HG03060 (cell line): ENCODE measurements around the gene PRKAA1.
"Not testable (repeated sequence)": the region's sequence is repeated elsewhere in the genome, so short reads cannot be mapped to it uniquely, and the experiment has no call there.

ENCODE experiments used
- ATAC-seq: cut with Tn5 transposase; IDR thresholded peaks from one replicate; pipeline ENCODE4 v1.9.1; 2021; ENCODE audit warnings: low read depth, moderate number of reproducible peaks; ENCODE audit not compliant: unreplicated experiment

The PRKAA1 gene

DNA sequence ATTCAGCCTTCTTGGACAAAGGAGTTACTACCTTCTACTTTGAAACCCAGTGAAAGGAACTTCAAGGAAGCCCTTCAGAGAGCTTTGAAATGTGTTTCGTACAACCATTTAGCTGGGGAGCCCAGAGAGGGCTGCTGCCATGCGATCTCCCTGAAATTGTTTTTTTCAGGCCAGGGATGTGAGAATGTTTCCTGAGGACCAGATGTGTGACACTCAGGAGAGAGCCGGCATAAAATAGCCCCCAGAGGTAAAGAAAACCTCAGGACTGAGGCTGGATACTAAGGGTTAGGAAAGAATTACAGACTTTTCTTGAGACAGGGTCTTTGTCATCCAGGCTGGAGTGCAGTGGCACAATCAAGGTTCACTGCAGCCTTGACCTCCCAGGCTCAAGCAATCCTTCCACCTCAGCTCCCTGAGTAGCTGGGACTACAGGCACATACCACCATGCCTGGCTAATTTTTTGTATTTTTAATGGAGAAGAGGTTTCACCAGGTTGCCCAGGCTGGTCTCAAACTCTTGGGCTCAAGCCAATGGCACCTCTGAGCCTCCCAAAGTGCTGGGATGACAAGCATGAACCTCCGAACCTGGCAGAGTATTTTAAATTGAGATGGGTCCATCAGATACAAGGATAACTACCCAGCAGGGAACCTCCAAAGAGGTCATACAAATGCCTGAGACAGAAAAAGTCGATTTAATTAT lies 28.5 kb upstream of the PRKAA1 start:
- ATAC-seq = no peak

DNA sequence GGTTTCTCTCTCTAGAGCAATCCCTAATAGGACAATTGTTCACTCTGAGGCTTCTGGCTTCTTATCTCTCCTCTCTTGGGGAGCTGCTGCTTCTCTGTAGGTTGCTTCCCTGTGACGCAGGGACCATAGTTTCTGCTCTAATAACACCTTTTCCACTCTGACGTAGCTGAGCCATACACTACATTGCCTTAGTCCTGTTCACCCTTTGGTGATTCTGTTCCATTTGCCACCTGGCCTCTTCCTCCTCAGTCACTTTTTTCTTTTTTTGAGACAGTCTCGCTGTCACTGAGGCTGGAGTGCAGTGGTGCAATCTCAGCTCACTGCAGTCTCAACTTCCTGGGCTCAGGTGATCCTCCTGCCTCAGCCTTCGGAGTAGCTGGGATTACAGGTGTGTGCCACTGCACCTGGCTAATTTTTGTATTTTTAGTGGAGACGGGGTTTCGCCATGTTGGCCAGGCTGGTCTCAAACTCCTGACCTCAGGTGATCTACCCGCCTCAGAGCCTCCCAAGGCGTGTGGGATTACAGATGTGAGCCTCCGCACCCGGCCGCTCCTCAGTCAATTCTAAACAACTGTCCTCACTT lies 27.4 kb upstream of the PRKAA1 start:
- ATAC-seq = not testable (repeated sequence)

DNA sequence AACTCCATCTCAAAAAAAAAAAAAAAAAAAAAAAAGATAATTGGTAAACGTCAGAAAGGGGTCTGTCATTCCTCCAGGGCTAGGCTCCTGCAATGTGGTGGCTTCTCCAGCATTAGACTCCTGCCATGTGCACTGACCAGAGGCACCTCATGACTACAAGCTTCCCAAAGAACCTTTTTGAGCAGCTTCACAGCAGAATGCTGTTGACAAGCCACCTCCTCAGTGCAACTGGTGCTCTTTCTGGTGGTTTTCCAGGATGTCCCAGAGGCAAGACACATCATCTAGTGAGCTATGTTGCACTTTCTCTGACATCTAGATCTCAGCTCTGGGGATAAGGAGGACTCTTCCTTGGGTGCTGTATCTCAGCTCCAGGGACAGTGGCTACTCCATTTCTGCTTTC lies 25.3 kb upstream of the PRKAA1 start:
- ATAC-seq = no peak

GRCh38 chr5:40813698-40814281 lies 15.6 kb upstream of the PRKAA1 start:
- no peak for ATAC-seq

DNA sequence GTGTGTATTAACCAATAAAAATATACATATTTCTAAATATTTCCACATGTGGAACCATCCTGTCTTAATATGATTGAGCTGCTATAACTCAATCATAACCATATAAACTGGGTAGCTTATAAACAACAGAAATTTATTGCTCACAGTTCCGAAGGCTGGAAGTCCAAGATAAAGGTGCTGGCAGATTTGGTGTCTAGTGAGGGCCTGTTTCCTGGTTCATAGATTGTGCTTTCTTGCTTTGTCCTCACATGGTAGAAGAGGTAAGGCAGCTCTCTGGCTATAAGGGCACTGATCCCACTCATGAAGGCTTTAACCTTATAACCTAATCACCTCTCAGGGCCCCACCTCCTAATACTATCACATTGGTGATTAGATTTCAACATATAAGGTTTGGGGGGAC lies 14.0 kb upstream of the PRKAA1 start:
- no peak for ATAC-seq

- ATAC-seq = no peak
Observed at GRCh38 chr5:40801771-40802562, 3.8 kb upstream of the PRKAA1 start.

DNA sequence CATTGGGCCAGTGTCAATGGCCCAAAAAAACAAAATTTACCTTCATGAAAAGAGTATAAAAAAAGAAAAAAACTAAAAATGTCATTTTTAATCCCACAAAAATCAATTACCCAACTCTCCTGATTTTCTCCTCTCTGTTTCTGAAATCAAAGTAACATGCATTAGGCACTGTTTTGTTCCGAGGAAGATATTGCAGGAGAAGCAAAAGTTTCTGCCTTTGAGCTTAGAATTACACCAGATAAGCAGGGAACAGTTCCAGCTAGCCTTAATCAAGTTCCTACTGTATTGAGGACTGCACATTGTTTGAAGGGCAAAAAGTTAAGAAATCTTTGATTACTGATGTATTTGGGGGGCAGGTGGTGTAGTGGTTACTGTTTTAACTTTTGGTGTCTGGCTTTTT lies 1.1 kb upstream of the PRKAA1 start:
- ATAC-seq = no peak

- no peak for ATAC-seq
Observed at GRCh38 chr5:40798801-40799210, 632 bp upstream of the PRKAA1 start.

DNA sequence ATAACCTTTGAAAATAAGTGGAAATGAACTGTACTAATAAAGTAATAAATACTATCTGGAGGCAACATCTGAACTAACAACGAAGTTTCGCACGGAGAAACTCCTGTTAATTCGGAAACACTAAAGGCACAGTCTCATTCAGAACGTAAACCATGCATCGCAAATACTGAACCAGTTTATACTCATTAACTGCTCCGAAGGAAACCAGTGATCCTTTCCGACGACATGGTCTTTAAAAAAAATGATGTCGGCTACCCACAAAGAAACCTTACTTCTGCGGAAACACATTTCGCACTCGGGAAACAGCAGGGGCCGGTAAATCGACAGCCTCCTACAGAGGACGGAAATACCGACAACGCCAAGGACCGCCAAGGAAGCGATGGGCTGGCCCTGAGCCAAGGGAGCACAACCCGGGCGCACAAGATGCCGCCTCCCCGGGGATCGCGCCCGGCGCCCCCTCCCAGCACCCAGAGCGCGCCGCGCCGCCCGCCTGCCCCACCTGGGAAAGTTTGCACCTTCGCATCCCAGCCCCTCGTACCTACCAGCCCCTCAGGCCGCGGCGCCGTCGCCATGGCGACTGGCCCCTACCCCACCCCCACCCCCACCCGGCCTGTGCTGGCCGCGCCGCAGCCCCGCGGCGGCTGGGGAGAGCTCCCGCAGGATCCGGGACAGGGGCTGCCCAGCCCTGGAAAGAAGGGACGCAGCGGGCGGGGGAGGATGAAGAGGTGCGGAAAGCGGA lies 732 bp downstream of the PRKAA1 start:
- ATAC-seq = peak; percentile 18

- no peak for ATAC-seq
Observed at GRCh38 chr5:40796487-40796889, 1.7 kb downstream of the PRKAA1 start.

DNA sequence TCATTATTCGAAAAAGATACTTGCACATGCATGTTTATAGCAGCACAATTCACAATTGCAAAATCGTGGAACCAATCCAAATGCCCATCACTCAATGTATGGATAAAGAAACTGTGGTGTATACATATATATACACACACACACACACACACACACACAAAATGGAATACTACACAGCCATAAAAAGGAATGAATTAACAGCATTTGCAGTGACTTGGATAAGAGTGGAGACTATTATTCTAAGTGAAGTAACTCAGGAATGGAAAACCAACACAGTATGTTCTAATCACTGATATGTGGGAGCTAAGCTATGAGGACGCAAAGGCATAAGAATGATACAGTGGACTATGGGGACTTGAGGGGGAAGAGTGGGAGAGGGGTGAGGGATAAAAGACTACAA lies 3.3 kb downstream of the PRKAA1 start:
- ATAC-seq = not testable (repeated sequence)

- ATAC-seq = not testable (repeated sequence)
Observed at GRCh38 chr5:40794340-40794739, 3.8 kb downstream of the PRKAA1 start.

GRCh38 chr5:40792691-40793090 lies 5.5 kb downstream of the PRKAA1 start:
- not testable (repeated sequence) for ATAC-seq

- no peak for ATAC-seq
Observed at GRCh38 chr5:40791715-40792139, 6.4 kb downstream of the PRKAA1 start.

- ATAC-seq = no peak
Observed at GRCh38 chr5:40790947-40791593, 7.1 kb downstream of the PRKAA1 start.

DNA sequence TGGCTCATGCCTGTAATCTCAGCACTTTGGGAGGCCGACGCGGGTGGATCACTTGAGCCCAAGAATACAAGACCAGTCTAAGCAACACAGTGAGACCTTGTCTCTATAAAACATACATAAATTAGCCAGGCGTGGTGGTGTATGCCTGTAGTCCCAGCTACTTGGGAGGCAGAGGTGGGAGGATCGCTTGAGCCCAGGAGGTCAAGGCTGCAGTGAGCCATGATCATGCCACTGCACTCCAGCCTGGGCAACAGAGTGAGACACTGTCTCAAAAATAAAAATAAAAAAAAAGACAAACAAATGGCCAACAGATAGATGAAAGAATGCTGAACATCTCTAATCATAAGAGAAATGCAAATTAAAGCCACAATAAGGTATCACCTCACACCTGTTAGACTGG lies 9.2 kb downstream of the PRKAA1 start:
- not testable (repeated sequence) for ATAC-seq

DNA sequence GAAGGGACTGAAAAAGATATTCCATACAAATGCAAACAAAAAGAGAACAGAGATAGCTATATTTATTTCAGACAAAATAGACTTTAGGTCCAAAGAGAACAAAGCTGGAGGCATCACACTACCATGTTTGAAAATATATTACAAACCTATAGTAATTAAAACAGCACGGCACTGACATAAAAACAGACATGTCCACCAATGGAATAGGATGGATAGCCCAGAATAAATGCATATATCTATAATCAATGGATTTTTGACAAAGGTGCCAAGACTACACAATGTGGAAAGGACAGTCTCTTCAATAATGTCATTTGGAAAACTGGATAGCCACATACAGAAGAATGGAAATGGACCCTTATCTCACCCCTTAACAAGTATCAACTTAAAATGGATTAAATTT lies 10.2 kb downstream of the PRKAA1 start:
- ATAC-seq = no peak

DNA sequence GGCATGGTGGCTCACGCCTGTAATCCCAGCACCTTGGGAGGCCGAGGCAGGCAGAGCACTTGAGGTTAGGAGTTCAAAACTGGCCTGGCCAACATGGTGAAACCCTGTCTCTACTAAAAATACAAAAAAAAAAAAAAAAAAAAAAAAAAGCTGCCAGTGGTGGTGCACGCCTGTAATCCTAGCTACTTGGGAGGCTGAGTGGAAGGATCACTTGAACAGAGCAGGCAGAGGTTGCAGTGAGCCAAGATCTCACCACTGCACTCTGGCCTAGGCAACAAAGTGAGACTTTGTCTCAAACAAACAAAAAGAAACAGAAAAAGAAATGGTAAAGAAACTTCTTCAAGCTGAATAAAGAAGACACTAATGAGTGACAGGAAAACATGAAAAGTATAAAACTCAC lies 11.5 kb downstream of the PRKAA1 start:
- not testable (repeated sequence) for ATAC-seq

- no peak for ATAC-seq
Observed at GRCh38 chr5:40784916-40785315, 13.3 kb downstream of the PRKAA1 start.

GRCh38 chr5:40784027-40784653 lies 14.0 kb downstream of the PRKAA1 start:
- ATAC-seq = no peak
